ENCODE measurements around the gene PLAAT5.
"Not testable (repeated sequence)": the region's sequence is repeated elsewhere in the genome, so short reads cannot be mapped to it uniquely, and the experiment has no call there.

Gene PLAAT5

DNA sequence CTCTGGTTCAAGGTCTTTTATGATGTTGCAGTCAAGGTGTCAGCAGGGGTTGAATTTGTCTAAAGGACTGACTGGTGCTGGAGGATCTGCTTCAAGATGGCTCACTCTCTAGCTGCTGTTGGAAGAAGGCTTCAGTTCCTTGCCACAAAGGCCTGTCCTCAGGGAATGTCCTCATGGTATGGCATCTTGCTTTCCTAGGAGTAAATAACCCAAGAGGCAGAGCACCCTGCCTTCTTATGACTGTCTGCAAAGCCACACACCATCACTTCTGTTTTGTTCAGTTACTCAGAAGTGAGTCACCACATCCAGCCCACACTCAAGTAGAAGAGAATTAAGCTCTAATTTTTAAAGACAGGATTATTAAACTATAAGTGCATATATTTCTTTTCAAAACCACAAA lies 45.2 kb downstream of the PLAAT5 start:
- no peaks in the 10 kb centered on the region for H3K36me3 ChIP-seq
- H3K4me1 ChIP-seq: no peaks in the 10 kb centered on the region
- intact Hi-C loops (cut with DNase I; ENCODE audit: low total_unique reads): no loop called here
- H3K27me3 ChIP-seq: no peaks in the 10 kb centered on the region
- no peak for DNase-seq
- TF ChIP-seq, protein P1, sequence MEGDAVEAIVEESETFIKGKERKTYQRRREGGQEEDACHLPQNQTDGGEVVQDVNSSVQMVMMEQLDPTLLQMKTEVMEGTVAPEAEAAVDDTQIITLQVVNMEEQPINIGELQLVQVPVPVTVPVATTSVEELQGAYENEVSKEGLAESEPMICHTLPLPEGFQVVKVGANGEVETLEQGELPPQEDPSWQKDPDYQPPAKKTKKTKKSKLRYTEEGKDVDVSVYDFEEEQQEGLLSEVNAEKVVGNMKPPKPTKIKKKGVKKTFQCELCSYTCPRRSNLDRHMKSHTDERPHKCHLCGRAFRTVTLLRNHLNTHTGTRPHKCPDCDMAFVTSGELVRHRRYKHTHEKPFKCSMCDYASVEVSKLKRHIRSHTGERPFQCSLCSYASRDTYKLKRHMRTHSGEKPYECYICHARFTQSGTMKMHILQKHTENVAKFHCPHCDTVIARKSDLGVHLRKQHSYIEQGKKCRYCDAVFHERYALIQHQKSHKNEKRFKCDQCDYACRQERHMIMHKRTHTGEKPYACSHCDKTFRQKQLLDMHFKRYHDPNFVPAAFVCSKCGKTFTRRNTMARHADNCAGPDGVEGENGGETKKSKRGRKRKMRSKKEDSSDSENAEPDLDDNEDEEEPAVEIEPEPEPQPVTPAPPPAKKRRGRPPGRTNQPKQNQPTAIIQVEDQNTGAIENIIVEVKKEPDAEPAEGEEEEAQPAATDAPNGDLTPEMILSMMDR (IDR thresholded peaks at IDR 0.05): no peak
- no peak overlapping the region for H3K27ac ChIP-seq
- no peaks in the 10 kb centered on the region for H3K9me3 ChIP-seq
- H3K4me3 ChIP-seq: no peak overlapping the region

DNA sequence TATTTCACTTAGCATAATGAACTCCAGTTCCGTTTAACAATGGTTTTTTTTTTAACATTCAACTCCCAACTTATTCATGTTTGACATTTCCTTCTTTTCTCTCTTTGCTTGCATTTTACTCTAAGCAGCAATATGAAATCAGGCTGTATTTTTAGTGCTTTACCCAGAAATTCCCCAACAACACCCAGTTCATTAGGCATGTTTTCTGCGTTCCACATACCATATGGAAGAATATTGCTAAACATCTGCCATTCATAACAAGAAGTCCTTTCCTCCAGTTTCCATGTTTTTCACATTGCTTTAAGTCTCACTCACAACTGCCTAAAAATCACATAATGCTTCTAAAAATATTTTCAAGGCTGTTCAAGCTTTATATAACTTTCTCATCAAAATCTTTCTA lies 45.8 kb downstream of the PLAAT5 start:
- no peak overlapping the region for H3K4me3 ChIP-seq
- H3K36me3 ChIP-seq: no peaks in the 10 kb centered on the region
- H3K4me1 ChIP-seq: no peaks in the 10 kb centered on the region
- no peaks in the 10 kb centered on the region for H3K27me3 ChIP-seq
- DNase-seq: no peak
- no peaks in the 10 kb centered on the region for H3K9me3 ChIP-seq
- TF ChIP-seq, protein P1 (IDR thresholded peaks at IDR 0.05): no peak
- intact Hi-C loops (cut with DNase I; ENCODE audit: low total_unique reads): no loop called here
- no peak overlapping the region for H3K27ac ChIP-seq

DNA sequence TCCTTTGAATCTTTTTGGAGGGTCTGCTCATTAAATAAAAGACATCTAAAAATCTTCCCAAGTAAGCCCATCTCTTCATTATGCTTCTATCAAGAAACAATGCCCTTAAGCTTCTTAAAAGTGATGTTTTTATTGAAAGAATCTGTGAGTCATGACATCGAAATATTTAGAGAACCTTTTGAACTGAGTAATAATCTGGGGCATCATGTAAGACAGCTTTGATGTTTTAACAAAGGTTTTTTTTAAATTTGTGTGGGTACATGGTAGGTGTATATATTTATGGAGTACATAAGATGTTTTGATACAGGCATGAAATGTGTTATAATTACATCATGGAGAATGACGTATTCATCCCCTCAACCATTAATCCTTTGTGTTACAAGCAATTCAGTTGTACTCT lies 46.8 kb downstream of the PLAAT5 start:
- Histone ChIP-seq H3K4me1 (no peaks in the 10 kb centered on the region), H3K27ac (no peak overlapping the region), H3K4me3 (no peak overlapping the region), H3K27me3 (no peaks in the 10 kb centered on the region), H3K9me3 (no peaks in the 10 kb centered on the region), H3K36me3 (no peaks in the 10 kb centered on the region)
- intact Hi-C loops (cut with DNase I; ENCODE audit: low total_unique reads): no loop called here
- TF ChIP-seq, protein P1 (IDR thresholded peaks at IDR 0.05): no peak
- DNase-seq: no peak

DNA sequence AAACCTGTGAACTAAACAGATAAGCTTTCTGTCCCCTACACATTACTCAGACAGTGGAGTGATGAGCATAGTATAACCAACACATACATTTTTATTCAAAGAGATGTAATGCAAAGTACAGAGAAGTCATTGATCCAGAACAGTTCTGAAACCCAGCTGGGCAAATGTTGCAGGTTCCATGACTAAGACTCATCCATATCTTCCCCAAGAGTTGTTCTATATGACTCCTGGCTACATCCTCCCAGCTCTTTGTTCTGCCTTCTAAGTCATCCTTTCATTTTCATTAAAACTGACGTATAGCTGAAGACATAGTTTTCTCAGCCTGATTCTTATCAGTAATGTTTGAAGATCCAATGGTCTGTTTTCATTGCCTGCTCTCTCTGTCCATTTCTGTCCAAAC lies 47.3 kb downstream of the PLAAT5 start:
- Histone ChIP-seq H3K27me3 (no peaks in the 10 kb centered on the region), H3K4me1 (no peaks in the 10 kb centered on the region), H3K27ac (no peak overlapping the region), H3K4me3 (no peak overlapping the region), H3K9me3 (no peaks in the 10 kb centered on the region), H3K36me3 (no peaks in the 10 kb centered on the region)
- TF ChIP-seq, protein P1 (IDR thresholded peaks at IDR 0.05): no peak
- no peak for DNase-seq
- intact Hi-C loops (cut with DNase I; ENCODE audit: low total_unique reads): no loop called here

DNA sequence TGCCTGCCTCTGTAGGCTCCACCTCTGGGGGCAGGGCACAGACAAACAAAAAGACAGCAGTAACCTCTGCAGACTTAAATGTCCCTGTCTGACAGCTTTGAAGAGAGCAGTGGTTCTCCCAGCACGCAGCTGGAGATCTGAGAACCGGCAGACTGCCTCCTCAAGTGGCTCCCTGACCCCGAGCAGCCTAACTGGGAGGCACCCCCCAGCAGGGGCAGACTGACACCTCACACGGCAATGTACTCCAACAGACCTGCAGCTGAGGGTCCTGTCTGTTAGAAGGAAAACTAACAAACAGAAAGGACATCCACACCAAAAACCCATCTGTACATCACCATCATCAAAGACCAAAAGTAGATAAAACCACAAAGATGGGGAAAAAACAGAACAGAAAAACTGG lies 55.1 kb downstream of the PLAAT5 start:
- H3K27ac ChIP-seq; DNase-seq; H3K4me3 ChIP-seq; intact Hi-C loops (cut with DNase I; ENCODE audit: low total_unique reads); H3K9me3 ChIP-seq; H3K4me1 ChIP-seq; H3K36me3 ChIP-seq; H3K27me3 ChIP-seq: not testable (repeated sequence)

DNA sequence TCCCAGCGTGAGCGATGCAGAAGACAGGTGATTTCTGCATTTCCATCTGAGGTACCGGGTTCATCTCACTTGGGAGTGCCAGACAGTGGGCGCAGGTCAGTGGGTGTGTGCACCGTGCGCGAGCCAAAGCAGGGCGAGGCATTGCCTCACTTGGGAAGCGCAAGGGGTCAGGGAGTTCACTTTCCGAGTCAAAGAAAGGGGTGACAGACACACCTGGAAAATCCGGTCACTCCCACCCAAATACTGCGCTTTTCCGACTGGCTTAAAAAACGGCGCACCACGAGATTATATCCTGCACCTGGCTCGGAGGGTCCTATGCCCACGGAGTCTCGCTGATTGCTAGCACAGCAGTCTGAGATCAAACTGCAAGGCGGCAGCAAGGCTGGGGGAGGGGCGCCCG lies 55.6 kb downstream of the PLAAT5 start:
- intact Hi-C loops (cut with DNase I; ENCODE audit: low total_unique reads); H3K9me3 ChIP-seq; H3K27me3 ChIP-seq; H3K36me3 ChIP-seq; H3K27ac ChIP-seq; DNase-seq; H3K4me3 ChIP-seq; H3K4me1 ChIP-seq: not testable (repeated sequence)

DNA sequence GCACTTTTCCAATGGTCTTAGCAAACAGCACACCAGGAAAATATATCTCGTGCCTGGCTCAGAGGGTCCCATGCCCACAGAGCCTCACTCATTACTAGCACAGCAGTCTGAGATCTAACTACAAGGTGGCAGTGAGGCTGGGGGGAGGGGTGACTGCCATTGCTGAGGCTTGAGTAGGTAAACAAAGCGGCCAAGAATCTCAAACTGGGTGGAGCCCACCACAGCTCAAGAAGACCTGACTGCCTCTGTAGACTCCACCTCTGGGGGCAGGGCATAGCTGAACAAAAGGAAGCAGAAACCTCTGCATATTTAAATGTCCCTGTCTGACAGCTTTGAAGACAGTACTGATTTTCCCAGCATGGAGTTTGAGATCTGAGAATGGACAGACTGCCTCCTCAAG lies 60.2 kb downstream of the PLAAT5 start:
- intact Hi-C loops (cut with DNase I; ENCODE audit: low total_unique reads); H3K9me3 ChIP-seq; H3K36me3 ChIP-seq; H3K4me1 ChIP-seq; H3K4me3 ChIP-seq; H3K27ac ChIP-seq; H3K27me3 ChIP-seq; DNase-seq: not testable (repeated sequence)

All from tibial artery (tissue), 4 donors.